ENCODE data around the gene FRMD6.

- TF ChIP-seq POLR2AphosphoS5 (IDR thresholded peaks at IDR 0.05; ENCODE audit: low read depth, low read length) (no peak), TAF1 (IDR thresholded peaks at IDR 0.05; ENCODE audit: borderline replicate concordance, low read depth, low read length) (no peak)
These were observed 858 bp upstream of the FRMD6 start for GRCh38 chr14:51650716-51651387.

Data from GM12892 (cell line).